Neural cell (in vitro differentiated cells): ENCODE data around the gene CFAP45.

Experiments
- POLR2AphosphoS5 ChIP-seq: IDR thresholded peaks from 2 replicates; pipeline ENCODE4 v1.6.1; 2012
- SMC3 ChIP-seq: fragments of 450-650 bp; conservative IDR thresholded peaks from 2 replicates; pipeline ENCODE4 v1.6.1; 2014; ENCODE audit warnings: antibody characterized with exemption, mild to moderate bottlenecking, moderate library complexity; ENCODE audit not compliant: poor library complexity
- TF ChIP-seq, protein P1 (sequence below): fragments of 450-650 bp; IDR thresholded peaks from 2 replicates; pipeline ENCODE4 v1.5.1; 2014; ENCODE audit warnings: antibody characterized with exemption, mild to moderate bottlenecking, moderate library complexity; ENCODE audit not compliant: poor library complexity, severe bottlenecking

DNA sequence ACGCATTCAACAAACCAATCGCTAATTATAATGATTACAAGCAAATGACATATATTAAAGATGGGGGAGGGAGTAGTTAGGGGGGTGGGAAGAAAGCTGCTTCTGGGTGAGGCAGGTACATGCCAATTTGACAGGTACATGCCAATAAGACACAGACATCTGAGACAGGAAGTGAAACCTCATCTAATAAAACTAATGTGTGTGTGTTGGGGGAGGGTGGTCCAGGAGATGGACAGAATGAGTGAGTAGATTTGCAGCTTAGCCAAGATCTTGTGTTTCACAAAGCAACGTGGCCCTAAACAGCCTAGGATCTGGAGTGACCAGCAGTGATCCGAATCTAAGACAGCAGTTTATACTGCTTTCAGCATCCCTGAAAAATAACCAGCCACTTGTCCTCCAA is 10.8 kb downstream of the CFAP45 start:
- no peak for TF ChIP-seq POLR2AphosphoS5
- TF ChIP-seq, protein P1, sequence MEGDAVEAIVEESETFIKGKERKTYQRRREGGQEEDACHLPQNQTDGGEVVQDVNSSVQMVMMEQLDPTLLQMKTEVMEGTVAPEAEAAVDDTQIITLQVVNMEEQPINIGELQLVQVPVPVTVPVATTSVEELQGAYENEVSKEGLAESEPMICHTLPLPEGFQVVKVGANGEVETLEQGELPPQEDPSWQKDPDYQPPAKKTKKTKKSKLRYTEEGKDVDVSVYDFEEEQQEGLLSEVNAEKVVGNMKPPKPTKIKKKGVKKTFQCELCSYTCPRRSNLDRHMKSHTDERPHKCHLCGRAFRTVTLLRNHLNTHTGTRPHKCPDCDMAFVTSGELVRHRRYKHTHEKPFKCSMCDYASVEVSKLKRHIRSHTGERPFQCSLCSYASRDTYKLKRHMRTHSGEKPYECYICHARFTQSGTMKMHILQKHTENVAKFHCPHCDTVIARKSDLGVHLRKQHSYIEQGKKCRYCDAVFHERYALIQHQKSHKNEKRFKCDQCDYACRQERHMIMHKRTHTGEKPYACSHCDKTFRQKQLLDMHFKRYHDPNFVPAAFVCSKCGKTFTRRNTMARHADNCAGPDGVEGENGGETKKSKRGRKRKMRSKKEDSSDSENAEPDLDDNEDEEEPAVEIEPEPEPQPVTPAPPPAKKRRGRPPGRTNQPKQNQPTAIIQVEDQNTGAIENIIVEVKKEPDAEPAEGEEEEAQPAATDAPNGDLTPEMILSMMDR = no peak
- TF ChIP-seq SMC3 = no peak
